Activated CD4-positive, CD25-positive, alpha-beta regulatory T cell (primary cell): ENCODE data around the gene APBB2.

Experiments used
- DNase-seq, 4 experiments: peaks; one replicate each; lab custom pipeline; 2025; lab: John Stamatoyannopoulos, UW

The APBB2 gene

DNA sequence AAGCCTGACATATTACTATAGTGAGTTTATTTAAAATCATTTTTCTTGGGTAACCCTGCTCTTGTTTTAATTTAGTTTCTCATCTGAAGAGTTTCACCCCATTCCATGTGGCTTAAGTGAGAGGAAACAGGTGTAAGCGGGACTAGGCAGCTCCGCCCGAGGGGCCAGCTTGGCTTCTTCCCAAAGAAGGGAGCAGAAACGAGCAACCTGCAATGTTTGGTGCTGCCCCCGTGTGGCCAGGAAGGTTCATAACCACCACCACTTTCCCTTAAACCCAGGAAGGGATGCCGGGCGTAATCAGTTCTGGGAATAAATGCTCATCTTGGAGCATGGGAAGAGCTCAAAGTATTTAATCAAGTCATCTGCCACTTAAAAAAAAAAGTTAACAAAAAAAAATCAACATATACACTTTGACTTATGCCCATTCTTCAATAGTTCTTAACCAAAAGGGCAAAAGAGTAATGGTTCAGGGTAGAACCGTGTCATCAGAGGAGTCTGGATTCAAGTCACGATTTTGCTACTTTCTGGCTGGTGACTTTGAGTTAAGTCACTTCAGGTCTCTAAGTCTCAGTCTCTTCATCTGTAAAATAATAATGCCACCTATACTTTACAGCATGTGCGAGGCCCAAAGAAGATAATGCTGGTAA, 316.7 kb downstream of the APBB2 start:
- DNase-seq = peak; percentile 13 to 49 (median 27)

DNA sequence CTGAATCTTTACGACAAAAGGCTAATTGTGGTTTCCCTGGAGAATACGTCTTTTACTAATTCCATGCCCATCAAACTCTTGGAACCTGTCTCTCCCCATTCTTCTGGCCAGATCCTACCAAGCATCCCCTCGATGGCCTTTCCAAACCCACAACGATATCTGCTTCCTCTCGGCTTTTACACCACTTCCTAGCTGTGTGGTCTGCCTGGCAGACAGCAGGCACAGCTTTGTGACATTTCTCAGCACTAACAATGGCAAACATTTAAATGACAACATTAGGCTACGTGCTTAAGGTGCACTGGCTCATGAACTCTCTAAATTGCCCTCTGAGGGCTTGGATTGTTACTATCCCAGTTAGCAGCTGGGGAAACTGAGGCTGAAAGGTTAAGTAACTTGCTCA, 323.6 kb downstream of the APBB2 start:
- no peak for DNase-seq

- DNase-seq = no peak
Observed at GRCh38 chr4:40890199-40890598, 324.1 kb downstream of the APBB2 start.

DNA sequence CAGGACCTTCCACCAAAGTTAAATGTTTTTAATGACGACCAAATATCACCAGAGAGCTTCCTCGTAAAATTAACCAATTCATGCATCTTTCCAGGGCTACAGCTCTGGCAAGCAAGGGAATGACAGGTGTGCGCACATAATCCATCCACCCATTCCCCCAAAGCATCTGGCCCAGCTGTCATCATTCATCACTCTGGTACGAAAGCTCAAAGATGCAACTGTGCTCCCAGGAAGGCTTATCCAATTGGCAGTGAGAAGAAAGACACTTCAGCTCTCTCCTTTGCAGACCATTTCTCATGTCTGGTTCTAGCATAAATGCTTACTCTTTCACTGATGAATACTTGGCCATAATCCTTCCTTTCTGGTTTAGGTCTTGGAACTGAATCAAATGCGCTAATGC, 325.4 kb downstream of the APBB2 start:
- no peak for DNase-seq

DNA sequence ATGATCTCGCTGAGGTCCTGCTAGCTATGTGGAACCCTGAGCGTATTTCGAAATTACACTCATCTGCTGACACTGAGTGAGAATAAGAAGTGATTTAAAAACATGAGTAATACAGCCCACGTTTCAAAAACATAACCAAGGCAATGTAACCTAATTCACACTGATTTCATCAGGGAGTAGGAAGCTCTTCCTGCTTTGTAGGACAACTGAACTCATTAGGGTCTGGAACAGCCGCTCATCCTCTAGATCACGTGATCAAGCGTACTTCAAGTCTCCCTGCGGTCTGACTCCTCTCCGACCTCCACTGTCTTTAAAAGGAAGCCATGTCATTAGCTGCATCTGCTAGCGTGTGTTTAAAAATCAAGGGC, 326.6 kb downstream of the APBB2 start:
- no peak for DNase-seq

- DNase-seq = no peak
Observed at GRCh38 chr4:40886931-40887763, 327.2 kb downstream of the APBB2 start.

DNA sequence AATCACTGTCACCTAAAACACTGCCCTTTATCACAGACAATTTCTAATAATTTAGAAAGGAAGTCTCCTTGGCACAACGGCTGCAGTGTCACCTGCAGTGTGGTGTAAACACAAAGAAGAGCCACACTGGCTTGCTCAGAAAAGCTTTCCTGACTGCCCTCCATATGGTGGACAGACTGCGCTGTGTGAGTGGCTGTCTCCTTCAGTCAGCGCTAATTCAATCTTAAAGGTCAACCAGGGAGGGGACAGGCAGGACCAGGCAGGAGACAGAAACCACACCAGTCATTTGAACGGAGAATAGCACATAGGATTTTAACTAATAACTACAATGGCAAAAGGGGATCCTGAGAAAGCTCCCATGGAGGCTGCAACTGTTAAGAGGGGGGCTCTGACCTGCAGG, 332.5 kb downstream of the APBB2 start:
- no peak for DNase-seq

DNA sequence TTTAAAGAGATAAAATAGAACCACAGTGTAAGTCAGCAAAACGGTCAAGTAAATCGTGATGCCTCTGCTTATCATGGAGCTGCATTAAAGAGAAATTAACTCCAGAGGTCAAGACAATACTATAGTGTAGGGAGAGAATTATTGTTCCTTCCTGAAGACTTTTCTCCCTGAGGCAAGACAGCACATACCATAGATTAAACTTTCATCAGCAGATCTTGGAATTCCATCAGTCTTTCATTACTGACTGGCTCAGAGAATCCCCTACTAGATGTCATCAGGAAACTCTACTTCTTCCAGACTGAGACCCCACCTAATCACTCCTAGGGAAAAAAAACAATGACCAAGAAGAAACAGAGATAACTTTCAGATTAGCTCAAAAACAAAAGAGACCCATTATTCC, 333.2 kb downstream of the APBB2 start:
- no peak for DNase-seq

- no peak for DNase-seq
Observed at GRCh38 chr4:40878548-40879055, 335.7 kb downstream of the APBB2 start.

- no peak for DNase-seq
Observed at GRCh38 chr4:40877081-40877480, 337.3 kb downstream of the APBB2 start.

- DNase-seq = no peak
Observed at GRCh38 chr4:40875507-40876150, 338.7 kb downstream of the APBB2 start.

GRCh38 chr4:40874901-40875300, 339.4 kb downstream of the APBB2 start:
- no peak for DNase-seq

GRCh38 chr4:40874331-40874730, 340.0 kb downstream of the APBB2 start:
- DNase-seq = no peak

DNA sequence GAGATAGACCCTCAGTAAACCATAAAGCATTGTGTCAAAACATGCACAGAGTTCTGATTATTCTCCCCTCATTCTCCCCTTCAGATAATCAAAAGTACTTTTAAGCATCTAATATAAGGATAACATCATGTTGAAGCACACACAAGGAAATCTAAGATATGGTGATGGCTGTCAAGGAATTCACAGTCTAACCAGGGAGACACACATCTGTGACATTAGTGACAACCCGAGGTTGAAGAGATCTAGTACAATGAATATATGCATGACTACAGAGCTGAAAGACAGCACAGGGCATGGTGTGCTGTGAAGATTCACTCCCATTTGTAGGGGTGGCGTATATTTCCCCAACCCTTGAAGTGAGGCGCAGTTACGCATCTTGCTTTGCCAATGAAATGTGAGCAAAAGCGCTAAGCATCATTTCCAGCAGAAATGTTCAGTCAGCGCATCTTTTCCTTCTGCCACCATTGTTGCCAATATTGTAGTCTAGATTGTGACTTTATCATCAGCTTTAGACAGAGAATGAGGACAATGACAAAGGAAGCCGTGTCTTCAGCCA, 342.6 kb downstream of the APBB2 start:
- DNase-seq = no peak

DNA sequence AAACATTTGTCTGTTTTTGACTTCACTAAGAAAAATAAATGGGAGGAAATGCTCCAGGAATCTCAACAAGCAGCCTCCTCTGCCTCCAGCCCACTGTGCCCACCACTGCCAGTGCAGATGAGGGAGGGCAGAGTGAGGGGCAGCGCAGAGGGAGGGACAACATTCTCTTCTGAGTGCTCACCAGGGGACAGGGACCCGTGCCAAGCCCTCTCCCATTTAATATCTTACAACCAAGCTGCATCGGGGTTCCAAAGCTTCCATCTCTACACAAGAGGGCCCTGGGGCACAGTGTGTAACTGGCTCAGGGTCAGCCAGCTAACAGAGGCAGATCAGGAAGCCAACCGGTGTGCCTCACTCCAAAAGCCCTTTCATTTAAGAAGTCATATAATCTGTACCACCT, 344.2 kb downstream of the APBB2 start:
- DNase-seq = no peak

DNA sequence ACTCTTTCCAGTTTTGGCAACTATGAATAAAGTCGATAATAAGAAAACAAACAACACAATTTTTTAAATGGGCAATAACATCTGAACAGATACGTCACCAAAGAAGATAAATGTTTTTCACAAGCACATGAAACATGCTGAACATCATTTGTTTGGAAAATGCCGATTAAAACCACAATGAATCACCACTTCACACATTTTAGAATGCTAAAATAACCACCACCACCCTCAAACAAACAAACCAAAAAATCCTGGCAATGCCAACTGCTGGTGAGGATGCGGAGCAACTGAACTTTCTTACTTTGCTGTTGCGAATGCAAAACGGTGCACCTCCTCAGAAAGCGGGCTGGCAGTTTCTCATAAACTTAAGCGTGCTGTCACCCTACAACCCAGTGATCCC, 348.6 kb downstream of the APBB2 start:
- DNase-seq = no peak

GRCh38 chr4:40864531-40864930, 349.8 kb downstream of the APBB2 start:
- DNase-seq = no peak

DNA sequence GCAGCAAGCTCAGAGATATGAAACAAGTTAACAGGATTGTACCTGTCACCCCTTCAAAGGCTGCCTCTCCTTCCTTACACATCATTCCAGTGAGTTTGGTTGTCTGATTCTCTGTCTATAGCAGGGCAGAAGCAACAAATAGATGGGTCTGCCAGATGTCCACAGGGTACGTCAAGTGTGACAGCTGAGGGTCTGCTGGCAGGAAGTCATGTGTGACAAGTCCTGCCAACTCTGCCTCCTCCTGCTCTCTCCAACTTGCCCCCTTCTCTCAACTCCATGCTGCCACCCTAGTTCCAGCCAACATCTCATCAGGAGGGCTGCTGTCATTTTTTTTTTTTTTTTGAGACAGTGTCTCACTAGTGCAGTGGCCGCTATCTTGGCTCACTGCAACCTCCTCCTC, 355.4 kb downstream of the APBB2 start:
- DNase-seq = no peak

DNA sequence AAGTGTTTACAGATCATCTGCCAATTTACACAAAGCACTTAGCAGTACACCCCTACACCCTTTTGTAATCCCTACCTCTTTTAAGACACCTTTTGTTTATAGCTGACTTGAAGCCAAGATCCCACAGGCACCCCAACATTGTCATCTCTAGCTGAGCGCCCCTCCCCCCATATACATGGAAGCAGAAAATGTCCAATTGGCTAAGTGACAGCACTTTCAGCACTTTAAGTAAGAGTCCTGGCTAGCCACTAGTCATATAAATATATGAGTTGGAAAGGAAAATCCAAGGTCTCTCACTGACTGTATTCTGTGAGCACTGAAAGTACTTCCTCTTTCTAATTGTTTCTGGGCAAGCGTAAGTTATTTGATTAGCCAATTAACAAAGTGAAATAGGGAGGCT, 356.4 kb downstream of the APBB2 start:
- no peak for DNase-seq

DNA sequence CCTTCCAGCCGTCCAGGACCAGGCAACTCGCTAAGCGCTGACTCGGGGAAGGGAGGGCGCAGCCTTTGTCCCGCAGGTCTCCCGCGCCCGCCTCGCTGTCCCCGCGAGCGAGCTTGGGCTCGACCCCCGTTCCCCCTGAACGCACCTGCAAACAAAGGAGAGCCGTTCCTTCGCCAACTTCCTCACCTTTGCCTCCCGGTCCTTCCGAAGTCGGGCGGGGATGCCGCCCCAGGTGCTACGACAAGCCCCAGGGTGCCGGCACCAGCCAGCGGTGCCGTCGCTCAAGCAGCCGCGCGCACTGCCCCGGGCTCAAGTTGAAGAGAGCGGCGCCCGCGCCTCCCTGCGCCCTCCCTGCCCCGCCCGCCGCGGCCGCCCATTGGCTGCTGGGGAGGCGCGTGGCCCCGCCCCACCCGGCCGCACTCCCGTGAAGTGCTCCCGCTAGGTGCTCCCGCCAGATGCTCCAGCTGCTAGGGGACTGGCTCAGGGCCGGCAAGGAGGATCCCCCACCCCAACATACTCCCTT, 357.4 kb downstream of the APBB2 start:
- DNase-seq = peak; percentile 9 to 19 (median 16)

GRCh38 chr4:40856277-40856839, 358.0 kb downstream of the APBB2 start:
- no peak for DNase-seq

- no peak for DNase-seq
Observed at GRCh38 chr4:40850496-40850895, 363.8 kb downstream of the APBB2 start.
